ENCODE results near the gene STK40.
A peak's percentile ranks its signal among the peaks of the same experiment; 100 is the strongest.

The STK40 gene

DNA sequence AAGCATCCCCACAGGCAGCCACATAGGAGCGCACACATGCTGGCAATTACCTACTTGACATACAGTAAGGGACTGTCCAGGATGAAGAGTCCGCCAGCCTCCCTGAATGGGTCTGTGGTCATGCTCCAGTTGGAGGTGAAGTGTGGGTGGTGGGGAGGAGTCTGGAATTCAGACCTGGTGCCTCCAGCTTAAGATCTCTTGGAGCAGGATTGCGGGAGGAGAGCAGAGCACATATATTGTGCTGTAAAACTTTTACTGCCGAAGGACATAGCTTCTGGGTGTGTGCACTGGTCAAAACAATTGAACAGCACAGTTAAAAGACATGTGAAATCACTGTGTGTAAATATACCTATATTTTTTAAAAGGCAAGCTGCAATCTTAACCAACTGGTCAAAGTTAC, 17.9 kb downstream of the STK40 start:
- no peak for DNase-seq

GRCh38 chr1:36367066-36367465, 18.7 kb downstream of the STK40 start:
- no peak for DNase-seq

DNA sequence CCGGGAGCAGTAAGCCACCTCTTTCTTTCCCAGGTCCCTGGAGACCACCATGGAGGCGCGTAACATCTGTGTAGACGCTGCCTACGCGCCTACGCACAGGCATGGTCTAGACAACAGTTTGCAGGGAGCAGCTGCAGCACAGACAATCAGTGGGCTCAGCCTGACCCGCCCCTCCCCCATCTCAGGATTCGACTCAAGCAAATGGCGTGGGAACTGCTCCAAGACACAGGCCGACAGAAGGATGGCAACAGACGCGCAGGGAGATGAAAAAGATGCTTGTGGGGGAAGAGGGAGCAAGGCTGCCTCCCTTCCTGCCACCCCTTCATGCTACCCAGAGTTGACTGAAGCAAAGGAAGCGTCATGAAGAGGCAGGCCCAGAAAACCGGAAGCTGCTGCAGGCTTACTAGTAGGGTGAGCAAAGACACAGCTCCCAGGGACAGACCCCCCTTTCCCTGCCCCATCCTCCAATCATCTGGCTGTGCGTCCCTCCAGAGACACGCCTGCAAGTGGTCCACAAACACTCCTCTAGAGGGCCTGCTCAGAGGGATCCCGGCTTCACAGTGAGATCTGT, 19.5 kb downstream of the STK40 start:
- DNase-seq, result peak; percentile 72

- no peak for DNase-seq
Observed at GRCh38 chr1:36365381-36365780, 20.3 kb downstream of the STK40 start.

GRCh38 chr1:36359911-36360550, 25.7 kb downstream of the STK40 start:
- no peak for DNase-seq

DNA sequence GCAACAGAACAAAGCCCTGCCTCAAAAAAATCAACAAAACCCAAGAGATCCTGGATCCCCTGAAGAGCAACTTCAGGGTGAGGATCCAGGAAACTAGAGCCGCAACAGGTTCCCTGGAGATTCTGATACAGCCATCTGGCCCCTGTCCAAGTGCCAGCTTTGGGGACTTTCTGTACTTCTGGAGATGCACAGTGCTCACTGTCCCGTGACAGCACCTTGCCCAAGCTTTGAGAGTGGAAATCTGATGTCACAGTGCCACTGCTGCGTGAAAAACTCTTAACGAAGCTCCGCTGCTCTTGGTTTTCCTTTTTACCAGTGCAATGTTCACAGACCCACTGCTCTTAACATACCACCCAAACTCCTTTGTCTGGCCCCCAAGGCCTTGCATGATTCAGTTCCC, 26.3 kb downstream of the STK40 start:
- no peak for DNase-seq

DNA sequence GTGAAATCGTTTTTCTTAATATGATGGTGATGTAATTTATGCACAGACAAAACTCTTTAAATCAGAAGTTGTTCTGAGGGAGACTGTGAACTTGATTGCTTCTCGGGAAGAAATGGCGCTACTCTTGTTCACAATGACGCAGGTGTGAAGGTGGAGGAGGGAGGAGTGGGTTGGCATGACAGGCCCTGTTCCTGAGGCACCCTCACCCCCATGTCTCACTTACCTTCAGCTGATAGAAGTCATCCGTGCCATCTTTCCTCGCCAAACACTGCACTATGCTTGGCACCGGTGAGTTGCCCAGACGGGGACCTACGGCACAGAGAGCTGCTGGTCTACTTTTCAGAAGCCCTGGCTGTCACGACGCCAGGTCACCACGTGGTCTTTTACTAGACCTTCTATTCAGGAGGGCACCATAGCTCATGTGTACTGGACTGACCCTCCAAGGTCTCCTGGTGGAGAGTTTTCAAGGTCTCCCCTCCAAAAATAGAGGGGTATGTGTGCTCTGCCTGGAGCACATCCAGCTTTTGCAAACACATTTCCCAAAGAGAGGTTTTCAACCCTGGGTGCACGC, 27.1 kb downstream of the STK40 start:
- DNase-seq, result no peak

DNA sequence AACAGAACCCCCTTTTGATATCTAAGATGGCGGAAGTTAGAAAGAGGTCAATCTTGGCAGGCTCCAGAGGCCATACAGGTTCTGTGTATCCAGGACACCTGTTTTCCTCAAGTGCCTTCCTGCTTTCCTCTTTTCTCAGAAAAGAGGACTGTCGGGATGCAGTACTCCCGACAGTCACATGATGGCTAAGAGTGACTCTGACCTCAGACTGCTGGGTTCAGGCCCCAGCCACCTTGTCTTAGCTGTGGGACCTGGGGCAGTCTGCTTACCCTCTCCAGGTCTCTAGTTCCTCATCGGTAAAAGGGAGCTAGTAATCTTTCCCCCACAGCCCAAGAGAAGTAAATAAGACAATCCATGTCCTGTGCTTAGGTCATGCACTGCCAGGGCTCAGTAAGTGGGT, 29.9 kb downstream of the STK40 start:
- DNase-seq, result no peak

GRCh38 chr1:36354486-36354885, 31.2 kb downstream of the STK40 start:
- DNase-seq, result no peak

DNA sequence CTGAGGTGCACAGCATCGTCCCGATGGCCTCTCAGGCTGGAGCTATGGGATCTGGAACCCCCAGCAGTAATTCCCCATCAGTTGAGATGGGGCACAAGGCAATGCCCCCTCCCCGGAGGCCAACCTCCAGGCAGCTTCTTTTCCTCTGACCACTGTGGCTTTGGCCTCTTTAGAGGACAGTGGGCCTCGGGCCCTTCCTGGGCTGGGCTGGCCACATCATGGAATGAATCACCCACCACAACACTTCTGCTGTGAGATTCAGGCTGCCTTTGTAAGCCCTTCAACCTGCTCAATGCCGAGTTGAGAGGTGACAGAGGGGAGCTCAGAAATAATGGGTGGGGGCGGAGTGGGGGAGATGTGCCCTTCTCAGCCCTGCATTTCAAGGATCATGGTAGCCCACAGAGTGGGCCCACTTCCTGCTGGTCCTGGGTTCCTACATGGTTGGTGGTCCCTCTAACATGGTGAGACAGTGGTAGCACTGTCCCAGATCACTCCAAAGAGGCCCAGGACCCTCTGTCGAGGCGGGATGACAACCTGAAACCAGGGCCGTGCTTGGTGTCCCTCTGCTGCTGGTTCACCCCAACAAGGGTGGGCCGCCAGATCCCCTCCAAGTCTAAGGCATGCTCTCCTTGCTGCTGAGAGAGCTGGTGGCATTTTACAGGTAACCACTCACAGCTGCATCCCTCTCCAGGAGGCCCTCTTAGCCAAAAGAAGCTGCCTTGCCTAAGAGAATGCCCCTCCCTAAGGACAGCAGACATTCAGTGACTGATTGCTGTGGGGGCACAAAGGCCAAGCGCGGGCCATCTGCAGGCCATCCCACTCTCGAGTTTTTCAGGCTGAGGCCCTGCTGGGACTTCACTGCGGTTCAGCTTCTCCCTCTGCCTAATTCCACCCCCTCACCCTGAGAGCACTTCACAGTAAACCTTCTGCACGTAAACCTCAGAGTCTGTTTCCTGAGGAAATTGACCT, 32.5 kb downstream of the STK40 start:
- no peak for DNase-seq

DNA sequence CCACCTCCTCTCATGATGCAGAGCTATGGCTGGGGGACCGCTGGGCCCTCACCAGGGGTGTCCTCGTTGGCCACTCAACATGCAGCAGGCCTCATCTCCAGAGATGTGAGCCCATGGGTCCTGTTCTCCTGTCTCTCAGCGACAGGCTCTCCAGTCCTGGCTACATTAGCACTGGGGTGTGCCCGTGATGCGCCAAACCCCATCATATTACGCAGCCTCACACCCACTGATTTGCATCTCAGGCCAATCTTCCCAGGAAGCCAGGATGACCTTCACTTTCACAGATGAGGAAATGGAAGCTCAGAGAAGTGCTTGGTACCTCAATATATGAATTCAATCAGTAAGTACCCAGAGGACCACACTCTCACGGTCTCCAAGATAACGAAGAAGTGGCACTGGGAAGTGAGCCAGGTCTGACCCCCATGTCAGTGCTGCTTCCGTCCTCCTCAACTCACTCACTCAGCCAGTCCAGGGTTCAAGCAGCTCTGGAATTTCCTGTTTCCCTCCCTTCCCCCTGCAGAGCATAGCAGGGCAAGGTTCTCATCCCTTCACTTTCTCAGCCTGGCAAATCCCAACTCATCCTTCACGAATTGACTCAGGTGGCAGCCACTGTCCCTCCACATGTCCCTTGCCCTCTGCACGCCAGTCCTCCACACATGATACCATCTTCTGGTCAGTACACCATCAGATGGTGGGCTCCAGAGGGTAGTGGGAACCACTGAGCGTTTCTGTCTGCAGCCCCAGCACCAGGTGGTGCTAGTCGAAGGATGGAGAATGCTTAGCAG, 33.4 kb downstream of the STK40 start:
- no peak for DNase-seq

DNA sequence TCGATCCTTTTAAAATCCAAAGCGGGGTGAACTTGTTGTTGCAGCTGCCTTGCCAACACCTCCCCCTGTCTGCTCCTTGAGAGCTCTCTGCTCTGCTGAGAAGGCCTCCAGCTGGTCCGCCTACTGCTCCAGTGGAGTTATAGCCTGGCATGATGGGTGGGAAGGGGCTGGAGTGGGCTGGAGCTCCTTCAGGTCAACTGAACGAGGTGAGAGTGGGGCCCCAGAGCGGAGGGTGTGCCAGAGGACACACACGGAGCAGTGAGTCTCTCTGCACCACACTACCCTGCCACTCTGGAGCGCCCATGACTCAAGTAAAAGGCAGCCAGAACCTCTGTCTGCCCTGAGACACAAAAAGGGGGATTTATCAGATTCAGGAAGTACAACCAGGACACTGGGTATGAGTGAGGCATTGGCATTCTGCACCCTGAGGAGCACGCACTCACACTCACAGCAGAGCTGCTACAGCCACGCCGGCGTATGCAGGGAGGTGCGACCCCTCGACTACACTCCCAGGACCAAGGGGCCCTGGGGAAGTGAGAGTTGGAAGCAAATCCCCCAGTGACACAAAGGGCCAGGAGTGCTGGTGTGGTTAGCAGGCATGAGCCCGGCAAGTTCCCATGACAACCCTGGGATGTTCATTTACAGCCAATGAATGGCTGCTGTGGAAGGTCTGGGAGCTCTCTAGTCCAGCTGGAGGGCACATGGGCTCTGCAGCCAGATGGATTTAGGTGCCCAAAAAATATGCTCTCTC, 34.3 kb downstream of the STK40 start:
- DNase-seq, result peak; percentile 86

DNA sequence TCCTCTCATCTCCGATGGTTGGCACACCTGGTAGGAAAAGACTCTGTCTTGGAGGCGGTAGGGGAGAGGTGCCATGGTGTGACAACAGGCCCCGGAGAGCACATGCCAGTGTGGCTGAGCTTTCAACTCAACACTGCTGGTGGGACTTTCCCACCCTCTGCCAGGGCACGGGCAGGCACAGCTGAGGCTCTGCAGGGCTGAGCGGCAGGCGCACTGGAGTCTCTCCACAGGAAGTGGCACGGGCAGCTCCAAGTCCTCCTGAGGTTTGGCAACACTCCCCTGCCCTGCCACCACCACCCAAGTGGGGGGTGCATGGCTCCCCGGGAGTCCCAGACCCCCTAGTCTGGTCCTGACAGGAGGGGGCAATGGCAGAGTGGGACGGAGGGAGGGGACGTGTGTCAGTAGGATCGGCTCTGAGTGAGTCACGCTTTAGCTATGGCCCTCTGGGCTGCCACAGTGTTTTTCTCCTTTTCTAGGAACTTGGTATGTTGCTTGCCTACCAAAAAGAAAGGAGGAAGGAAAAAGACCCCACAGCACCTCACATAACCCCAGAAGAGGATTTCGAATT, 35.0 kb downstream of the STK40 start:
- peak; percentile 82 for DNase-seq

DNA sequence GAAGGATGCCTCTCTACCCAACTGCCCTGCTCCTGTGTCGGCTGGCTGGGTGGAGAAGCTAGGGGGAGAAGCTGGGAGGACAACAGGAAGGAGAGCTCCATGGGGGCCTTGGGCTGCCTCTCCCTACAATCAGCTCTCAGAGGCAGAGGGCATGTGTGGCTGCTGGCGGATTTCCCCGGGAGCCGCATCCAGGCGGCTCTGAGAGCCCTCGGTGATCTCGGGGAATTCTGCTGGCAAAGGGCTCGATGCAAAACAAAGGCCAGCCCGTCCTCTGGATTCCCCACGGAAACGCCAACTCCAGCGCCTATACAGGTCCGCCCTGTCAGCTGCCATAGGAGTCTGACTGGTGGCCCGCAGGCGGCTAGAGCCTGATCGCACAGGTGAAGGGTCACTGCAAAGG, 35.9 kb downstream of the STK40 start:
- no peak for DNase-seq

- peak; percentile 73 for DNase-seq
Observed at GRCh38 chr1:36349241-36349671, 36.5 kb downstream of the STK40 start.

DNA sequence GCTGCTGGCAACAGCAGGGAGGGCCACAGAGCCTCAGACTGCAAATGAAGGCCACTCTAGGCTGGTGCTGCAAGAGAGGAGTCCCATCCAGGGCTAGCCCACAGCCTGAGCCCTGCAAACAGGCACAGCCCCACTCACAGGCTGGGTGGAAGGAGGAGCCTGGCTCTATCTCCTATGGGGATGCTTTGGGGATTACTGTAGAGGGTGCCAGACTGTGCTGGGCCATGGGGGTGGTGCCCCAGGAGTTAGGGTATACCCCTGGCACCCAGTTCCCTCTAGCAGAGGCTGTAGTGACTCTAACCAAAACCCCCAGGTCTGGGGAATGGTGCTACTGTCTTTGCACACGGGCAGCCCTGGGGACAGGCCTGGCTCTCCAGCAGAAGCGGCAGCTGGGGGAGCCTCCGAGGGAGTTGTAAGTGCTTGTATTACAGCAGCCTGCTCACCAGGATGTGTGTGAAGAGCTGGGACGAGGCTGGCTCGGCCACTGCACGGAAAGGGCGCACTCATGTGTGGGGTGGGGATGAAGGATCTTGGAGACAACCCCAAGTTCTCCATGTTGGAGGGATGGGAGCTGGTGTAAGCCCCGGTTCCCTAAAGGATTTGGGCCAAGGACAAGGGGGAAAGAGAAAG, 38.9 kb downstream of the STK40 start:
- DNase-seq, result no peak

DNA sequence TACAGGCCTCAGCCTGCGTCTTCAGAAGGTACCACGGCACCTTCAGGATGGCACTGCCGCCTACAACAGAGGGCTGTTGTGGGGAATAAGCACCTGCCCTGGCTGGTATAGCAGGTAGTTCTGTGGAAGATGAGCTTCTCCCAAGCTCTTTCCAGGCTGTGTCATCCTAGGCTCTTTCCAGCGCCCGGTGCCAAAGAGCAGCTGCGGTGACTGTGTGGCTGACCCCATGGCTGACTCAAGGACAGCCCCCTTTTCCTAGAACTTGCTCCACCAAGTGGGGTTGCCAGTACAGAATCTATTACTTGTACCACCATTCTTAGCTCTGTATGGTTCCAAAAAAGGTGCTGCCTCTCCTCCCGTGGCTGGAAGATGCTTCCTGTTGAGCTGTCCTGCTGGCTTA, 40.4 kb downstream of the STK40 start:
- no peak for DNase-seq

GRCh38 chr1:36344395-36344680, 41.4 kb downstream of the STK40 start:
- no peak for DNase-seq

DNA sequence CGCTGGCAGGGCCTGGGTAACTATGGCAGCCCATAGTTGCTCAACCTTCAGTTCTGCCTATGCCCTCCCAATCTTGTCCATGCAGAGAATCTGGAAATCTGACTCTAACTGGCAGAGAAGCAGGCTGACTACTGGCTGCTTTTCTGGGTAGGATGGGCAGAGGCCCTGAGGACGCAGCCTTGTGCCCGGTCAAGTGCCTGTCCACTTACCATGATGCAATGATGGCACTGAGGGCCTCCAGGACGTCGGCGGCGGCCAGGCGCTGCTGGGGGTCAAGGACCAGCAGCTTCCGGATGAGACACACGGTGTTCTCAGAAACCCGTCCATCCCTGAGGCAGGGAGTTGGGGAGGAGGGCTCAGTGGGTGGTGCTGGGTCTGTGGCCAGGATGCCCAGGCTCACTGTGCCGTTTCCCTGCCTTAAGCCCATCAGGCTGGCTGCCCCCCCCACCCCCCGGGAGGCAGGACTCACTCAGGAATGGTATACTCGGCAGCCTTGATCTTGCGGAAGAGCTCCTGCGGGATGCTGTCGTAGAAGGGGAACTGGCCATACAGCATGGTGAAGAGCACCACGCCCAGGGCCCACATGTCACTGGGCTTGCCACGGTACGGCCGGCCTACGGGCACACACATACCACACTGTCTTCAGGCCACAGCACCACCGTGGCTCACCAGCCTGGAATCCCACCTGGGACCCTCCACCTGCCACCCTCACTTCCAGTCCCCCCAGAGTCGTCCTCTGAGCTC, 41.9 kb downstream of the STK40 start:
- no peak for DNase-seq

DNA sequence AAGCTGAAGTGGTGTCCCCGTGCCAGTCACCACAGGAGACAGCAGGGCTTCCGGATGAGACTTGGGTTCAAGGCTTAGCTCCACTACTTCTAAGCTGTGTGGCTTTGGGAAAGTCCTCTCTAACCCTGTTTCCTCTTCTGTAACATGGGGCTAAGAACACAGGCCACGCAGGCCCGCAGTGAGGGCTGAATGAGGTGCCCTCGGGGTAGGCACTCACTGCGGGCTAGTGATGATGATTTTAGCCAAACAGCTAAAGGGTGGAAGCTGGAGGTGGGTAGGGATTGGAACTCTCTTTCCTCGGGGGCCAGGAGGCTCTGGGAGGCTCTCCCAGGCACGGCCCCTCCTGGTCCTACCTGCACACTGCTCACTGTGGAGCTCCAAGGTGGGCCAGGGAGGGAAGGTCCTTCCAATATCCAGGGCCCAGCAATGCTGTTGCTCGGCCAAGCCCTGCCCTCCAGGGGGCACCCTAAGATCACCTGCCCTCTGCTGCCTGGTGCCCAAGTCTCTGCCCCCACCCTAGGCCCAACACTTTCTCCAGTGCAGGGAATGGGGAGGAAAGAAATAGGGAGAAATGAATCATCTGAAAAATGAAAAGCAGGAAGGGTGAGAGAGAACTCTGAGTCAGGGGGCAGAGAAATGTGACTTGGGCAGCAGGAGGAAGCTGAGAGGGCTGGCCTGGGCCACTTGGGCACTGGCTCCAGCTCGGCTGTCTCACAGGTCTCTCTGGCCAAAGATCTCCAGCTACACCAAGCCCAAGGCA, 43.1 kb downstream of the STK40 start:
- DNase-seq, result peak; percentile 70
